MM.1S (cell line): Measurements from ENCODE around the gene SPIN1.

ENCODE experiments used
- DNase-seq: peaks from one replicate; pipeline ENCODE4 v3.0.0-alpha.2; 2015
- H2AFZ ChIP-seq: fragments of 300-600 bp; sonication (generic); 2 replicates; pipeline ENCODE4 v1.6.0; 2016; ENCODE audit warnings: antibody characterized with exemption, low read length
- H3F3A ChIP-seq: fragments of 300-600 bp; sonication (generic); 2 replicates; pipeline ENCODE4 v1.6.1; 2016; ENCODE audit warnings: mild to moderate bottlenecking, antibody characterized with exemption, low read length, moderate library complexity, mixed read lengths; ENCODE audit not compliant: insufficient read depth
- H3K27ac ChIP-seq: fragments of 300-600 bp; sonication (generic); 2 replicates; pipeline ENCODE4 v1.5.1; 2016; ENCODE audit warnings: mild to moderate bottlenecking, low read length
- H3K27me3 ChIP-seq: fragments of 300-600 bp; sonication (generic); replicated peaks from 2 replicates; pipeline ENCODE4 v1.6.0; 2016; ENCODE audit warnings: low read length; ENCODE audit not compliant: insufficient read depth
- H3K36me3 ChIP-seq: fragments of 300-600 bp; sonication (generic); replicated peaks from 2 replicates; pipeline ENCODE4 v1.6.1; 2016; ENCODE audit warnings: mild to moderate bottlenecking, low read length, mixed read lengths; ENCODE audit not compliant: insufficient read depth
- H3K4me1 ChIP-seq: fragments of 300-600 bp; sonication (generic); 2 replicates; pipeline ENCODE4 v1.6.1; 2016; ENCODE audit warnings: low read length, mixed read lengths
- H3K4me2 ChIP-seq: fragments of 300-600 bp; sonication (generic); 2 replicates; pipeline ENCODE4 v1.6.0; 2016; ENCODE audit warnings: low read depth, low read length
- H3K4me3 ChIP-seq: fragments of 300-600 bp; sonication (generic); 2 replicates; pipeline ENCODE4 v1.5.1; 2016; ENCODE audit warnings: low read length, mixed read lengths
- H3K79me2 ChIP-seq: fragments of 300-600 bp; sonication (generic); 2 replicates; pipeline ENCODE4 v1.6.1; 2016; ENCODE audit warnings: mixed run types, low read length, mixed read lengths
- H3K9ac ChIP-seq: fragments of 300-600 bp; sonication (generic); 2 replicates; pipeline ENCODE4 v1.6.1; 2016; ENCODE audit warnings: low read length, mixed read lengths
- H3K9me2 ChIP-seq: fragments of 300-600 bp; sonication (generic); replicated peaks from 2 replicates; pipeline ENCODE4 v1.6.1; 2016; ENCODE audit warnings: mild to moderate bottlenecking, low read length, mixed read lengths; ENCODE audit not compliant: insufficient read depth
- H3K9me3 ChIP-seq: fragments of 300-600 bp; sonication (generic); replicated peaks from 2 replicates; pipeline ENCODE4 v1.6.1; 2016; ENCODE audit warnings: mild to moderate bottlenecking, low read length, mixed read lengths; ENCODE audit not compliant: insufficient read depth
- H4K20me1 ChIP-seq: fragments of 300-600 bp; sonication (generic); 2 replicates; pipeline ENCODE4 v1.6.1; 2016; ENCODE audit warnings: mild to moderate bottlenecking, low read length, moderate library complexity, mixed read lengths; ENCODE audit not compliant: insufficient read depth
- EZH2 ChIP-seq: fragments of 300-600 bp; sonication (generic); optimal IDR thresholded peaks from 2 replicates; pipeline ENCODE3; 2017; ENCODE audit warnings: low read depth, mild to moderate bottlenecking, antibody characterized with exemption, low read length, mixed read lengths
- EZH2phosphoT487 ChIP-seq: fragments of 300-600 bp; sonication (generic); IDR thresholded peaks from 2 replicates; pipeline ENCODE4 v1.6.1; 2018; ENCODE audit warnings: antibody characterized with exemption, low read length
- TF ChIP-seq, protein P1 (sequence below): fragments of 300-600 bp; sonication (generic); IDR thresholded peaks from 2 replicates; pipeline ENCODE4 v1.5.1; 2016; ENCODE audit warnings: antibody characterized with exemption, low read length, mixed read lengths

Gene SPIN1

DNA sequence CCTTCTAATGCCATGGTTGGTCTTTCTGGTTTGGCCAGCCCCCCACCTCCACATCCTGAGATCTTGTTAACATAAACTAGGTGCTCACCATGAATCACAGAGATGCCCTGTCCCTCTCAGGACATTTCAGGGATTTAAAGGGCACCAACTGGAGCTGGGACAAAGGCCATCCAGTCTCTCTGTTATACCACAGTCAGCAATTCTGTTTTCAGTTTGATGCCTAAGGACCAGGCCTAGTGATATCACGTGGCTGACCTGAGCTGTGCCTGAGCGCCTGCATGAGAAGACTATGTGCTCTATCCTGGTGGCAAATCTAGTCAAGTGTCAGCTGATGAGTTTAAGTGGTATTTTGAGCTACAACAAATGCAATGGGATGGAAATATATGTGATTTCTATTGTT is 26.1 kb downstream of the SPIN1 start:
- no peaks in the 10 kb centered on the region for H3F3A ChIP-seq
- H3K9me2 ChIP-seq: no peaks in the 10 kb centered on the region
- H3K79me2 ChIP-seq: peaks cover 82% of the 10 kb centered on the region
- H2AFZ ChIP-seq: no peak overlapping the region
- no peaks in the 10 kb centered on the region for H3K4me1 ChIP-seq
- H3K9me3 ChIP-seq: no peaks in the 10 kb centered on the region
- TF ChIP-seq EZH2phosphoT487 (no peak), EZH2 (no peak)
- TF ChIP-seq, protein P1, sequence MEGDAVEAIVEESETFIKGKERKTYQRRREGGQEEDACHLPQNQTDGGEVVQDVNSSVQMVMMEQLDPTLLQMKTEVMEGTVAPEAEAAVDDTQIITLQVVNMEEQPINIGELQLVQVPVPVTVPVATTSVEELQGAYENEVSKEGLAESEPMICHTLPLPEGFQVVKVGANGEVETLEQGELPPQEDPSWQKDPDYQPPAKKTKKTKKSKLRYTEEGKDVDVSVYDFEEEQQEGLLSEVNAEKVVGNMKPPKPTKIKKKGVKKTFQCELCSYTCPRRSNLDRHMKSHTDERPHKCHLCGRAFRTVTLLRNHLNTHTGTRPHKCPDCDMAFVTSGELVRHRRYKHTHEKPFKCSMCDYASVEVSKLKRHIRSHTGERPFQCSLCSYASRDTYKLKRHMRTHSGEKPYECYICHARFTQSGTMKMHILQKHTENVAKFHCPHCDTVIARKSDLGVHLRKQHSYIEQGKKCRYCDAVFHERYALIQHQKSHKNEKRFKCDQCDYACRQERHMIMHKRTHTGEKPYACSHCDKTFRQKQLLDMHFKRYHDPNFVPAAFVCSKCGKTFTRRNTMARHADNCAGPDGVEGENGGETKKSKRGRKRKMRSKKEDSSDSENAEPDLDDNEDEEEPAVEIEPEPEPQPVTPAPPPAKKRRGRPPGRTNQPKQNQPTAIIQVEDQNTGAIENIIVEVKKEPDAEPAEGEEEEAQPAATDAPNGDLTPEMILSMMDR: no peak
- H3K9ac ChIP-seq: no peak overlapping the region
- H3K4me2 ChIP-seq: no peak overlapping the region
- H3K27me3 ChIP-seq: no peaks in the 10 kb centered on the region
- H3K27ac ChIP-seq: no peak overlapping the region
- H4K20me1 ChIP-seq: no peaks in the 10 kb centered on the region
- no peaks in the 10 kb centered on the region; the same call in 1 of the 2 replicates for H3K36me3 ChIP-seq
- no peak overlapping the region for H3K4me3 ChIP-seq
- DNase-seq: no peak

DNA sequence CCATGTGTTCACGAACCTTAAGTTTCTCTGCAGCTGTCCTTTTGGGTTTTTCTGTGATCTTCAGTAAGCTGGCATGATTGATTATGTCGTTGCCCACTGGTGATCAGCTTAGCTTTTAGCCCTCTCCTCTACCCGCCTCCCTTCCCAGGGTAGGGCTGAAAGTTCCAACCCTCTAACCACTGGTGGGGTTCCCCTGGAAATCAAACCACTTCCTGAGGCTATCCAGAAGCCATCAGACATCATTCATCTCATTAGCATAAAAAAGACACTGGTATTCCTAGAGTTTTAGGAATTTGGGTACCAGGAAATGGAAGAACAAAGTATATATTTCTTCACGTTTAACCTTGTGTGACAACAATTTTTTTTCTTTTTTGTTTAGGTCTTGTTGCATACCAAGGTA is 29.8 kb downstream of the SPIN1 start:
- Histone ChIP-seq H3F3A (no peaks in the 10 kb centered on the region), H2AFZ (no peak overlapping the region), H3K9me2 (no peaks in the 10 kb centered on the region), H3K79me2 (peaks cover 82% of the 10 kb centered on the region), H3K4me1 (no peaks in the 10 kb centered on the region), H3K4me2 (no peak overlapping the region), H3K27me3 (no peaks in the 10 kb centered on the region), H4K20me1 (no peaks in the 10 kb centered on the region), H3K9ac (no peak overlapping the region), H3K27ac (no peak overlapping the region), H3K36me3 (no peaks in the 10 kb centered on the region; the same call in 1 of the 2 replicates), H3K9me3 (no peaks in the 10 kb centered on the region), H3K4me3 (no peak overlapping the region)
- DNase-seq: no peak
- TF ChIP-seq EZH2phosphoT487: no peak
- TF ChIP-seq, protein P1: no peak
- TF ChIP-seq EZH2: no peak

DNA sequence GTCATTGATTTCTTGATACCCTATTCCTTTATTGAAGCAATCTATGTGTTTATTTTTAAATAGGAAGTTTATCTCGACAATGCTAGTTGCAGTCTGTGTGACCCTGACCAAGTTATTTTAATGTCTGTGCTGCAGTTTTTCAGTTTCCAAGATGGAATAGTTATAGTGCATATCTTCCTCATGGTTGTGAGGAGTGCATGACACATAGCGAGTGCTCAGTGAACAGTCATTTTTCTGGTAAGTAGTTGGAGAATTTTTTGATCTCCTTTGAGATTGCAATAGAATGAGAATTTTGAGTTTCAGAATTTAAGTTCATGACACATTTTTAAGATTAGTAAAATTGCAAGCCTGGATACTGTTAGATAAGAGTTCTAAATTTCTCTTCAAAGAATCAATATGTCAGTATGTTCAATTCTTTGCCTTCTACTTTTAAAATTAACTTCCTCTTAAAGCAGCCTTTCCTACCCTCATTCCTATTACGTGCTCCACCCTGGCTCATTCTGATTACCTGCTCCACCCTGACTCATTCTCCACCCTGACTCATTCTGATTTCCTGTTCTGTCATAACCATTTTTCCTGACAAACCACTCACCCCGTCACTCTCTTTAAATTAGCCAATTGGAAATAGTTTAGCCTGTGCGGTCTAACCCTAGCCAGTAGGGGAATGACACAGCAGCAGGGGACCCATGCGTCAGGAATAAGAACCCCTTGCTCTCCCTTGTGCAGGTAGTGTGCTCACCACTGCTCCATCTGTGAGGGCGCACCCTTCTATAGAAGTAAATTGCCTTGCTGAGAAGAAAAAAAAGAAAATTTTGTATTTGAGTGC is 30.7 kb downstream of the SPIN1 start:
- H3K27ac ChIP-seq: no peak overlapping the region
- H3K4me3 ChIP-seq: no peak overlapping the region
- no peaks in the 10 kb centered on the region for H3K4me1 ChIP-seq
- no peak overlapping the region for H3K9ac ChIP-seq
- no peak overlapping the region for H3K4me2 ChIP-seq
- no peaks in the 10 kb centered on the region for H4K20me1 ChIP-seq
- no peaks in the 10 kb centered on the region for H3K9me2 ChIP-seq
- no peak for TF ChIP-seq EZH2phosphoT487
- TF ChIP-seq, protein P1: no peak
- no peak for TF ChIP-seq EZH2
- H2AFZ ChIP-seq: no peak overlapping the region
- H3K36me3 ChIP-seq: no peaks in the 10 kb centered on the region; the same call in 1 of the 2 replicates
- H3K79me2 ChIP-seq: peaks cover 80% of the 10 kb centered on the region
- H3K9me3 ChIP-seq: no peaks in the 10 kb centered on the region
- no peaks in the 10 kb centered on the region for H3F3A ChIP-seq
- no peaks in the 10 kb centered on the region for H3K27me3 ChIP-seq
- DNase-seq: no peak
